ENCODE data around the gene ZFP36L2. TPM values are rescaled to one million over a fixed set of nuclear protein-coding genes. Genes with fewer than 3 reads are reported as not detected.

The ZFP36L2 gene
- total and polyA plus RNA-seq, 7 experiments from 2014 or later, result 231 to 747 (median 389) TPM

DNA sequence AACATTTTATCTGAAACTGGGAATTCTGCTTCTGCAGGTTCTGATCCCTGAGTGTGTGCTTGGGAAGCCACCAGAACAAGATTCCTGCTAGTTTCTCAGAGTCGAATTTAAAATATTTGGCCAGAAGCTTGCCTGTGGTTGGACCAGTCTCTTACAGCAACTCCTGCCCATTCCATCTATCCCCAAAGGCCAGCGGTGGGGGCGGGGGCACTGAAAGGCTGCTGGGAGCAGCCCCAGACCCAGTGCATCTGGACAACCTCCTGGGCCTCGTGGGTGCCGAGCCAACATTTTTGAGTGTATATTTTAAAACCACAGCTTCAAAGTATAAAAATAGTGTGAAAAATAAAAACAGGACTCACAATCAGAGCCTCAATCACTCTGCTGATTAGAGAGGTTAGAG lies 38.6 kb upstream of the ZFP36L2 start:
- Histone ChIP-seq H3K36me3 (ENCODE audit: control insufficient read depth in 2 of 3, insufficient read depth in 3 of 3, low read length in 3 of 3) (peaks cover 0 to 43% (median 0%) of the 10 kb centered on the region in 3 experiments), H3K9me3 (ENCODE audit: control insufficient read depth in 2 of 3, low read length in 3 of 3) (no peaks in the 10 kb centered on the region), H3K4me1 (ENCODE audit: control insufficient read depth in 2 of 2, insufficient read depth in 2 of 2, low read length in 2 of 2) (no peaks in the 10 kb centered on the region), H3K27ac (ENCODE audit: low read depth, low read length) (no peak overlapping the region), H3K27me3 (ENCODE audit: control insufficient read depth in 2 of 2, insufficient read depth in 2 of 2, low read length in 2 of 2) (no peaks in the 10 kb centered on the region), H3K4me3 (ENCODE audit: low read length) (no peak overlapping the region)
- DNase-seq (no peak), ATAC-seq (no peak)
- CTCF ChIA-PET, result interaction anchor here (0.8 kb wide), 1 partner anchor 106 kb away, joined by 3 read pairs; no protein-coding TSS in a partner anchor
- Mint-ChIP-seq H3K27me3 (no peaks in the 10 kb centered on the region), H3K9me3 (peaks cover 0 to 2% (median 0%) of the 10 kb centered on the region in 11 donors), H3K27ac (no peak overlapping the region), H3K4me3 (no peak overlapping the region), H3K4me1 (peaks cover 0 to 13% (median 0%) of the 10 kb centered on the region in 7 donors), H3K36me3 (peaks cover 4 to 37% (median 11%) of the 10 kb centered on the region in 5 donors)
- intact Hi-C loops (cut with micrococcal nuclease), result no loop called here
- POLR2A ChIA-PET, result no interaction called here

DNA sequence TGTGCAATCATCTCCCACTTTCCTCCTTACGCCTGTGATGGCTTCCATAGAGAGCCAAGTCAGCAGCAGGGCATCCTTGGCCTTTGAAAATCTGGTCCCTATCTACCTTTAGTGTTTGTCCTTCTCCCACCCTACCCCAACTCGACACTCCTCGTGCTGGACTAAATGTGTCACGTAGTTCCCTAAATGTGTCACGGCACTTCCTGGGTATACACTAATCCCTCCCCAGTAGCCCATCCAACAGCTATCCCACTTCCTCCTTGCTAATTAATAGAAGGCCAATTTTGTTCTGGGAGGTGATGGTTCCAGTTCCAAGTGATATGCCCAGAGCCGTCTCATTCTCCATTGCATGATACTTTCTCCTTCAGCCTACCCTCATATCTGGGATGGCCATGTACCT lies 36.5 kb upstream of the ZFP36L2 start:
- ATAC-seq (no peak), DNase-seq (no peak)
- Histone ChIP-seq H3K27me3 (ENCODE audit: control insufficient read depth in 2 of 2, insufficient read depth in 2 of 2, low read length in 2 of 2) (no peaks in the 10 kb centered on the region), H3K9me3 (ENCODE audit: control insufficient read depth in 2 of 3, low read length in 3 of 3) (no peaks in the 10 kb centered on the region), H3K4me1 (ENCODE audit: control insufficient read depth in 2 of 2, insufficient read depth in 2 of 2, low read length in 2 of 2) (no peaks in the 10 kb centered on the region), H3K36me3 (ENCODE audit: control insufficient read depth in 2 of 3, insufficient read depth in 3 of 3, low read length in 3 of 3) (peaks cover 0 to 34% (median 0%) of the 10 kb centered on the region in 3 experiments), H3K27ac (ENCODE audit: low read depth, low read length) (no peak overlapping the region), H3K4me3 (ENCODE audit: low read length) (no peak overlapping the region)
- POLR2A ChIA-PET, result no interaction called here
- CTCF ChIA-PET, result no interaction called here
- no peak overlapping the region for H3K4me3 Mint-ChIP-seq
- peaks cover 0 to 25% (median 4%) of the 10 kb centered on the region in 5 donors for H3K36me3 Mint-ChIP-seq
- intact Hi-C loops (cut with micrococcal nuclease), result no loop called here
- H3K4me1 Mint-ChIP-seq, result peaks cover 0 to 6% (median 0%) of the 10 kb centered on the region in 7 donors
- H3K27me3 Mint-ChIP-seq, result no peaks in the 10 kb centered on the region
- no peaks in the 10 kb centered on the region for H3K9me3 Mint-ChIP-seq
- no peak overlapping the region for H3K27ac Mint-ChIP-seq

DNA sequence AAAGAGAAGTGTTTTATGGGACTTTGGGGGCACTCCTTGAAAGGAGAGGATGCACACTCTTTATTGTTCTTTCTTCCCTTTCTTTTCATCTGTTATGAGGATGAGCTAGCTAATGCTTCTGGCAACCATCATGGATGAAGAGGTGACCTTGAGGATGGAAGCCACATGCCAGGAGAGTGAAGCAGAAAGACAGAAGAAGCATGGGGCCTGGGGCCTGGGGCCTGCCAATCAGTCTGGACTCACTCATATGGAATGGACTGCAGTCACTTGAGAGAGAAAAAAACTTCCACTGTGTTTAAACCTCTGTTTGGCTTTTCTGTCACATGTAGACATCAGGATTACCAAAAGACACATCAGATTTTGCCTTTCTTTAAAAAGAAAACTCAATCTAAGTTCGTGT lies 35.8 kb upstream of the ZFP36L2 start:
- CTCF ChIA-PET, result no interaction called here
- ATAC-seq, result no peak
- POLR2A ChIA-PET, result no interaction called here

DNA sequence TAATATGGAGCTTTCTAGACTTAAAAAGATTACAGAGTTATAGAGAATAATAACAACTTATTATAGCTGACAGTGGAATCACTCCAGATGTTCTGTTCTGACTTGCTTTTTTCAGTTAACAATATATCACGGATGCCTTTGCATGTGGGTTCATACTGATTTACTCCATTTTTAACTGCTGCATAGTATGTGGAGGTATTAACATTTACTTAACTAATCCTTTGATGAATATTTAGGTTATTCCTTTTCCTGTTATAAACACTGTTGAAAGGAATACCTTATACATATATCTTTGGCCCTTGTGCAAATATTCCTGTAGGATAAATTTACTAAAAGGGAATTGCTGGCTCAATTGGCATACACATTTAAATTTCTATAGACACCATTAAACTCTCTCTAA lies 33.1 kb upstream of the ZFP36L2 start:
- Mint-ChIP-seq H3K4me1 (peaks cover 0 to 4% (median 0%) of the 10 kb centered on the region in 7 donors), H3K27me3 (no peaks in the 10 kb centered on the region), H3K4me3 (no peak overlapping the region), H3K9me3 (no peaks in the 10 kb centered on the region), H3K36me3 (peaks cover 0 to 35% (median 5%) of the 10 kb centered on the region in 5 donors), H3K27ac (no peak overlapping the region)
- CTCF ChIA-PET, result no interaction called here
- Histone ChIP-seq H3K9me3 (ENCODE audit: control insufficient read depth in 2 of 3, low read length in 3 of 3) (no peaks in the 10 kb centered on the region), H3K4me1 (ENCODE audit: control insufficient read depth in 2 of 2, insufficient read depth in 2 of 2, low read length in 2 of 2) (no peaks in the 10 kb centered on the region), H3K27me3 (ENCODE audit: control insufficient read depth in 2 of 2, insufficient read depth in 2 of 2, low read length in 2 of 2) (no peaks in the 10 kb centered on the region), H3K4me3 (ENCODE audit: low read length) (no peak overlapping the region), H3K36me3 (ENCODE audit: control insufficient read depth in 2 of 3, insufficient read depth in 3 of 3, low read length in 3 of 3) (peaks cover 0 to 39% (median 0%) of the 10 kb centered on the region in 3 experiments), H3K27ac (ENCODE audit: low read depth, low read length) (no peak overlapping the region)
- ATAC-seq (no peak), DNase-seq (no peak)
- intact Hi-C loops (cut with micrococcal nuclease), result no loop called here
- POLR2A ChIA-PET, result no interaction called here

More for the DNA sequence above, 35.8 kb upstream of the ZFP36L2 start:
- Mint-ChIP-seq H3K36me3 (peaks cover 0 to 30% (median 7%) of the 10 kb centered on the region in 5 donors), H3K27ac (no peak overlapping the region), H3K4me3 (no peak overlapping the region), H3K9me3 (no peaks in the 10 kb centered on the region), H3K4me1 (peaks cover 0 to 6% (median 0%) of the 10 kb centered on the region in 7 donors), H3K27me3 (no peaks in the 10 kb centered on the region)
- H3K4me1 ChIP-seq (ENCODE audit: control insufficient read depth in 2 of 2, insufficient read depth in 2 of 2, low read length in 2 of 2), result no peaks in the 10 kb centered on the region
- H3K27me3 ChIP-seq (ENCODE audit: control insufficient read depth in 2 of 2, insufficient read depth in 2 of 2, low read length in 2 of 2), result no peaks in the 10 kb centered on the region
- H3K27ac ChIP-seq (ENCODE audit: low read depth, low read length), result no peak overlapping the region
- DNase-seq, result no peak
- intact Hi-C loops (cut with micrococcal nuclease), result no loop called here
- peaks cover 0 to 36% (median 0%) of the 10 kb centered on the region in 3 experiments for H3K36me3 ChIP-seq (ENCODE audit: control insufficient read depth in 2 of 3, insufficient read depth in 3 of 3, low read length in 3 of 3)
- no peak overlapping the region for H3K4me3 ChIP-seq (ENCODE audit: low read length)
- no peaks in the 10 kb centered on the region for H3K9me3 ChIP-seq (ENCODE audit: control insufficient read depth in 2 of 3, low read length in 3 of 3)

DNA sequence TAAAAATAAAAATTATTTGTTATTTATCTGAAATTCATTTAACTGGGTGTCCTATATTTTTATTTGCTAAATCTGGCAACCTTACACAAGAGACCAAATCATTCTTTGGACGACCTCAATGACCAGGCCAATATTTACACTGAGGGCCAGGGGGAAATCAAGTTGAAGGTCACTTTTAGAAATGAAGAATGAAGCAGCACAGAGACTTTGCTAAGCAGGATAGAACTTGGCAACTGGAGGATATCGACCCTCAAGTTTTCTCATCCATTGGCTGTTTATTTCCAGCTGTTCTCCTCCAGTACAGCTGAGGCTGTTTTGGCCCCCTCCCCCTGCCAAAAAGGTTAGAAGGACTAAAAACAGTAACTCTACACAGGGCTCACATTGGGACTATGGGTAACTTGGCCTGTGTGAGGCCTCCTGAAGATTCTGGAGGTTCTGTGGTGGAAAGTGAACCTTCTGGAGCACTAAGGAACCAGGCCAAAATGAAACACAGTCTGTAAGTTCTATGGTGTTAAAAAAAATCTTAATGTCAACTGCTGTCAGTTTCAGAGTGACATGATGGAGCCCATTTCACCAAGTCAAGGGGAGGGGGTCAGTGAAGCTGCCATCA lies 32.2 kb upstream of the ZFP36L2 start:
- Mint-ChIP-seq H3K27ac (peak overlapping the region in 2 of 9 donors; percentile 31 to 34), H3K4me1 (peaks cover 0 to 3% (median 0%) of the 10 kb centered on the region in 7 donors), H3K4me3 (no peak overlapping the region), H3K27me3 (no peaks in the 10 kb centered on the region), H3K36me3 (peaks cover 0 to 30% (median 7%) of the 10 kb centered on the region in 5 donors), H3K9me3 (no peaks in the 10 kb centered on the region)
- H3K36me3 ChIP-seq (ENCODE audit: control insufficient read depth in 2 of 3, insufficient read depth in 3 of 3, low read length in 3 of 3), result peaks cover 0 to 42% (median 0%) of the 10 kb centered on the region in 3 experiments
- no peak overlapping the region for H3K4me3 ChIP-seq (ENCODE audit: low read length)
- ATAC-seq, result no peak
- no peaks in the 10 kb centered on the region for H3K27me3 ChIP-seq (ENCODE audit: control insufficient read depth in 2 of 2, insufficient read depth in 2 of 2, low read length in 2 of 2)
- no peak overlapping the region for H3K27ac ChIP-seq (ENCODE audit: low read depth, low read length)
- ChIA-PET POLR2A (no interaction called here), CTCF (no interaction called here)
- no peak for DNase-seq
- intact Hi-C loops (cut with micrococcal nuclease), result no loop called here
- H3K9me3 ChIP-seq (ENCODE audit: control insufficient read depth in 2 of 3, low read length in 3 of 3), result no peaks in the 10 kb centered on the region
- no peaks in the 10 kb centered on the region for H3K4me1 ChIP-seq (ENCODE audit: control insufficient read depth in 2 of 2, insufficient read depth in 2 of 2, low read length in 2 of 2)

DNA sequence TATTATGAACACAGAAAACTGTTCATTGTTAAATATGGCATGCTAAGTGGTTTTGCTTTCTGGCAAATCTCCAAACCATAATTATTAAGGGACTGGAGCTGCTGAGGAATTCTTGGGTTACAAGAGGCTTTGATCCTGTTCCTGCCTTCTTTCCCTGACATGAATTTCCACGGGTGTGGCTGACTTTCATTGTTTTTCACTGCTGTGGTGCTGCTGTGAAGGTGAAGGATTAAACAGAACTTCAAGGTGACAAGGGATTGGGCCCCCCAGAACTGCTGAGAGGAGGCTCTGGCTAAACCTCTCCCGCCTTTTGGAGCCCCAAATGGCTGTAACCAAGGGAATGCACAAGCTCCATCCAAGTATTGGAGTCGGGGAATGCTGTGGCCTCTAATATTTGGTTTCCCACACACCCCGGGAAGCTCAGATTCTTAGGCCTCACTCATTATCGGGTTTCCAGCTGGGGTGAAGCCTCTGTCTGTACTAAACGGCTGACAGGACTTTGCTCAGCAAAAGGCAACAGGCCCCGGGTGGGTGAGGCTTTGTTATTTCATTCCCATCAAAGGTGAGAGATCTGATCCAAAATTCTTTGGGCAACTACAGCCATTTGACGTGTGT lies 29.0 kb upstream of the ZFP36L2 start:
- peaks cover 0 to 25% (median 4%) of the 10 kb centered on the region in 5 donors for H3K36me3 Mint-ChIP-seq
- DNase-seq (no peak), ATAC-seq (no peak)
- no peaks in the 10 kb centered on the region for H3K27me3 Mint-ChIP-seq
- no peaks in the 10 kb centered on the region for H3K9me3 ChIP-seq (ENCODE audit: control insufficient read depth in 2 of 3, low read length in 3 of 3)
- CTCF ChIA-PET, result no interaction called here
- no peak overlapping the region for H3K27ac ChIP-seq (ENCODE audit: low read depth, low read length)
- no peak overlapping the region for H3K4me3 ChIP-seq (ENCODE audit: low read length)
- H3K9me3 Mint-ChIP-seq, result no peaks in the 10 kb centered on the region
- H3K27ac Mint-ChIP-seq, result no peak overlapping the region
- H3K36me3 ChIP-seq (ENCODE audit: control insufficient read depth in 2 of 3, insufficient read depth in 3 of 3, low read length in 3 of 3), result peaks cover 0 to 40% (median 0%) of the 10 kb centered on the region in 3 experiments
- H3K4me3 Mint-ChIP-seq, result no peak overlapping the region
- intact Hi-C loops (cut with micrococcal nuclease), result no loop called here
- H3K27me3 ChIP-seq (ENCODE audit: control insufficient read depth in 2 of 2, insufficient read depth in 2 of 2, low read length in 2 of 2), result no peaks in the 10 kb centered on the region
- no peaks in the 10 kb centered on the region for H3K4me1 ChIP-seq (ENCODE audit: control insufficient read depth in 2 of 2, insufficient read depth in 2 of 2, low read length in 2 of 2)
- peaks cover 0 to 3% (median 0%) of the 10 kb centered on the region in 7 donors for H3K4me1 Mint-ChIP-seq
- POLR2A ChIA-PET, result no interaction called here

DNA sequence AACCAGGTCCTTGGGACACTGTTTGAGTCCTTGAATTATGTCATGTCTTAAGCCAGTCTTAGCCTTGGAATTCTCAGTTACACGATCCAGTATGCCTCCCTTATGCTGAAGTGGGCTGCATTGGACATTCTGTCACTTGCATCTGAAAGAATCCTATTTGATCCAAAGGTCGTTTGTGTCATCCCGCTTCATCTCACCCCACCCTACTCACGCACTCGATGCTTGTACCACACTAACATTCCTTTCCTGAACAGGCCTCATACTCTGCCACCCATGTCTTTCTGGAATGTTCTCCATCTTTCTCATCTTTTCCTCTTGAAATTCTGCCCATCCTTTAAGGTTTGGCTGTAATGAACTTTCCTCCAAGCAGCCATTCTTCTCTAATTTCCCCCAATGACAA lies 27.9 kb upstream of the ZFP36L2 start:
- Mint-ChIP-seq H3K4me3 (no peak overlapping the region), H3K27ac (peak overlapping the region in 1 of 9 donors; percentile 48), H3K36me3 (peaks cover 0 to 25% (median 4%) of the 10 kb centered on the region in 5 donors), H3K27me3 (no peaks in the 10 kb centered on the region), H3K4me1 (peaks cover 0 to 3% (median 0%) of the 10 kb centered on the region in 7 donors), H3K9me3 (no peaks in the 10 kb centered on the region)
- Histone ChIP-seq H3K4me1 (ENCODE audit: control insufficient read depth in 2 of 2, insufficient read depth in 2 of 2, low read length in 2 of 2) (no peaks in the 10 kb centered on the region), H3K4me3 (ENCODE audit: low read length) (no peak overlapping the region), H3K27me3 (ENCODE audit: control insufficient read depth in 2 of 2, insufficient read depth in 2 of 2, low read length in 2 of 2) (no peaks in the 10 kb centered on the region), H3K27ac (ENCODE audit: low read depth, low read length) (no peak overlapping the region), H3K9me3 (ENCODE audit: control insufficient read depth in 2 of 3, low read length in 3 of 3) (no peaks in the 10 kb centered on the region), H3K36me3 (ENCODE audit: control insufficient read depth in 2 of 3, insufficient read depth in 3 of 3, low read length in 3 of 3) (peaks cover 0 to 44% (median 0%) of the 10 kb centered on the region in 3 experiments)
- POLR2A ChIA-PET, result no interaction called here
- CTCF ChIA-PET, result no interaction called here
- intact Hi-C loops (cut with micrococcal nuclease), result no loop called here
- DNase-seq (no peak), ATAC-seq (no peak)
